ENCODE data around the gene PLAGL2.
"Not testable (repeated sequence)": the region's sequence is repeated elsewhere in the genome, so short reads cannot be mapped to it uniquely, and the experiment has no call there.

The PLAGL2 gene

GRCh38 chr20:32207626-32208498 is at the start of gene PLAGL2, which contains the start of gene POFUT1:
PLAGL2 (minus strand) TSS chr20:32207743; CDS start chr20:32202178, 5,565 bp downstream.
POFUT1 (plus strand) TSS chr20:32207880; CDS start chr20:32207942, 62 bp downstream.
- DNase-seq (ENCODE audit: low read depth in 2 of 2), result peak; percentile 77 to 79

GRCh38 chr20:32252189-32252588 is 44.6 kb upstream of the PLAGL2 start:
- DNase-seq (ENCODE audit: low read depth in 2 of 2), result peak; percentile 60 to 74

GRCh38 chr20:32251470-32251869 is 43.9 kb upstream of the PLAGL2 start:
- no peak for DNase-seq (ENCODE audit: low read depth in 2 of 2)

GRCh38 chr20:32249030-32249738 is 41.6 kb upstream of the PLAGL2 start:
- DNase-seq (ENCODE audit: low read depth in 2 of 2), result peak in 1 of 2 donors; percentile 18

- DNase-seq (ENCODE audit: low read depth in 2 of 2), result no peak
Measured at GRCh38 chr20:32248043-32248442, 40.5 kb upstream of the PLAGL2 start.

- not testable (repeated sequence) for DNase-seq (ENCODE audit: low read depth in 2 of 2)
Measured at GRCh38 chr20:32246208-32246607, 38.7 kb upstream of the PLAGL2 start.

- no peak for DNase-seq (ENCODE audit: low read depth in 2 of 2)
Measured at GRCh38 chr20:32244959-32245358, 37.4 kb upstream of the PLAGL2 start.

GRCh38 chr20:32244150-32244823 is 36.7 kb upstream of the PLAGL2 start:
- no peak for DNase-seq (ENCODE audit: low read depth in 2 of 2)

GRCh38 chr20:32241807-32242206 is 34.3 kb upstream of the PLAGL2 start:
- no peak for DNase-seq (ENCODE audit: low read depth in 2 of 2)

GRCh38 chr20:32240205-32240604 is 32.7 kb upstream of the PLAGL2 start:
- no peak for DNase-seq (ENCODE audit: low read depth in 2 of 2)

- no peak for DNase-seq (ENCODE audit: low read depth in 2 of 2)
Measured at GRCh38 chr20:32238483-32239425, 31.2 kb upstream of the PLAGL2 start.

GRCh38 chr20:32237419-32237818 is 29.9 kb upstream of the PLAGL2 start:
- no peak for DNase-seq (ENCODE audit: low read depth in 2 of 2)

- no peak for DNase-seq (ENCODE audit: low read depth in 2 of 2)
Measured at GRCh38 chr20:32236819-32237218, 29.3 kb upstream of the PLAGL2 start.

GRCh38 chr20:32236048-32236533 is 28.5 kb upstream of the PLAGL2 start:
- DNase-seq (ENCODE audit: low read depth in 2 of 2), result no peak

- no peak for DNase-seq (ENCODE audit: low read depth in 2 of 2)
Measured at GRCh38 chr20:32235331-32236047, 27.9 kb upstream of the PLAGL2 start.

- no peak for DNase-seq (ENCODE audit: low read depth in 2 of 2)
Measured at GRCh38 chr20:32234135-32234808, 26.7 kb upstream of the PLAGL2 start.

GRCh38 chr20:32233286-32233685 is 25.7 kb upstream of the PLAGL2 start:
- no peak for DNase-seq (ENCODE audit: low read depth in 2 of 2)

- no peak for DNase-seq (ENCODE audit: low read depth in 2 of 2)
Measured at GRCh38 chr20:32232326-32232886, 24.9 kb upstream of the PLAGL2 start.

- DNase-seq (ENCODE audit: low read depth in 2 of 2), result no peak
Measured at GRCh38 chr20:32231847-32232246, 24.3 kb upstream of the PLAGL2 start.

All from activated CD8-positive, alpha-beta memory T cell treated with anti-CD3 and anti-CD28 coated beads for 4 hours (primary cell).